ENCODE measurements around the gene SBF2.

Gene SBF2

DNA sequence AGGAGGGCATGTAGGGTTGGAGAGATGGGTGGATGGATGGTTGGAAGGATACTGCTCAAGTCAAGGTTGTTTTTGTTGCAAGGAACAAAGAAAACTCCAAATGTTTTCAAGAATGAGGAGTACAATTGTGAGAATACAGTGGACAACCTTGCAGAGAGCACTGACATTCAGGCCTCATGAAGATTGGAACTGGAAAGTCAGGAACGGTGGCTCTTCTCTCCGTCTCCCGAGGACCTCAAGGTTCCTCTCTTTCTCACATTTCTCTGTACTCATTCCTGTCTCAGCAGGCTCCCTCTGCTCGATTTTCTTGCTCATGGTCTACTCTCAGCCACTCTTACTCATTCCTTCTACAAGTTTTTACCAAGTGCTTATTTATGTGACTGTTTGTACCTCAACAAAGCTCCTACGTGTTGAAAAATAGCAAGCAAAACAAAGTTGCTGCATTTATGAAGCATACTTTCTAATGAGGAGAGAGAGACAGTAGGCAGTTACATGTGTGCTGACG lies 532.5 kb downstream of the SBF2 start:
- no peaks in the 10 kb centered on the region for H3K36me3 ChIP-seq (ENCODE audit: control insufficient read depth, low read length)
- H3K27me3 ChIP-seq (ENCODE audit: control insufficient read depth, low read length): no peaks in the 10 kb centered on the region
- H3K79me2 ChIP-seq (ENCODE audit: control insufficient read depth, low read length): peaks cover 37% of the 10 kb centered on the region
- H3K9me2 ChIP-seq (replicated peaks; ENCODE audit: control insufficient read depth, low read length): no peaks in the 10 kb centered on the region
- no peak for TF ChIP-seq CTCF (IDR thresholded peaks at IDR 0.05; ENCODE audit: low read depth, low read length, poor library complexity, severe bottlenecking)
- no peak for TF ChIP-seq EZH2phosphoT487 (IDR thresholded peaks at IDR 0.05; ENCODE audit: borderline replicate concordance, low read length)
- no peaks in the 10 kb centered on the region for H3K9me3 ChIP-seq (ENCODE audit: control insufficient read depth, insufficient read depth, low read length)
- no peak overlapping the region for H3K4me2 ChIP-seq (ENCODE audit: low read length)
- H3F3A ChIP-seq (ENCODE audit: control insufficient read depth, insufficient read depth): peaks cover 2% of the 10 kb centered on the region
- H4K20me1 ChIP-seq (ENCODE audit: control insufficient read depth, insufficient read depth, low read depth, low read length): no peaks in the 10 kb centered on the region
- peaks cover 37% of the 10 kb centered on the region for H3K4me1 ChIP-seq (ENCODE audit: control insufficient read depth, low read length)
- no peak overlapping the region for H3K4me3 ChIP-seq (ENCODE audit: low read length)
- no peak overlapping the region for H3K27ac ChIP-seq (ENCODE audit: low read depth, low read length)

- Histone ChIP-seq H3K9me2 (replicated peaks; ENCODE audit: control insufficient read depth, low read length) (no peaks in the 10 kb centered on the region), H3K4me3 (ENCODE audit: low read length) (peak overlapping the region; percentile 98; the same call in 1 of the 2 replicates), H3K9me3 (ENCODE audit: control insufficient read depth, insufficient read depth, low read length) (no peaks in the 10 kb centered on the region), H3K27me3 (ENCODE audit: control insufficient read depth, low read length) (no peaks in the 10 kb centered on the region), H3K4me1 (ENCODE audit: control insufficient read depth, low read length) (peaks cover 46% of the 10 kb centered on the region), H3K27ac (ENCODE audit: low read depth, low read length) (no peak overlapping the region), H4K20me1 (ENCODE audit: control insufficient read depth, insufficient read depth, low read depth, low read length) (no peaks in the 10 kb centered on the region), H3F3A (ENCODE audit: control insufficient read depth, insufficient read depth) (peaks cover 14% of the 10 kb centered on the region), H3K4me2 (ENCODE audit: low read length) (no peak overlapping the region; the same call in 1 of the 2 replicates), H3K79me2 (ENCODE audit: control insufficient read depth, low read length) (peaks cover 37% of the 10 kb centered on the region), H3K36me3 (ENCODE audit: control insufficient read depth, low read length) (no peaks in the 10 kb centered on the region)
- TF ChIP-seq CTCF (IDR thresholded peaks at IDR 0.05; ENCODE audit: low read depth, low read length, poor library complexity, severe bottlenecking): no peak
- no peak for TF ChIP-seq EZH2phosphoT487 (IDR thresholded peaks at IDR 0.05; ENCODE audit: borderline replicate concordance, low read length)
These were observed 533.8 kb downstream of the SBF2 start for GRCh38 chr11:9760193-9760575.

- Histone ChIP-seq H3K79me2 (ENCODE audit: control insufficient read depth, low read length) (peaks cover 37% of the 10 kb centered on the region), H3K9me3 (ENCODE audit: control insufficient read depth, insufficient read depth, low read length) (no peaks in the 10 kb centered on the region), H4K20me1 (ENCODE audit: control insufficient read depth, insufficient read depth, low read depth, low read length) (no peaks in the 10 kb centered on the region), H3K27me3 (ENCODE audit: control insufficient read depth, low read length) (no peaks in the 10 kb centered on the region), H3K36me3 (ENCODE audit: control insufficient read depth, low read length) (no peaks in the 10 kb centered on the region), H3K27ac (ENCODE audit: low read depth, low read length) (no peak overlapping the region), H3K4me1 (ENCODE audit: control insufficient read depth, low read length) (peaks cover 51% of the 10 kb centered on the region), H3K4me2 (ENCODE audit: low read length) (peak overlapping the region; percentile 98), H3K4me3 (ENCODE audit: low read length) (peak overlapping the region; percentile 98), H3K9me2 (replicated peaks; ENCODE audit: control insufficient read depth, low read length) (no peaks in the 10 kb centered on the region), H3F3A (ENCODE audit: control insufficient read depth, insufficient read depth) (peaks cover 19% of the 10 kb centered on the region)
- TF ChIP-seq EZH2phosphoT487 (IDR thresholded peaks at IDR 0.05; ENCODE audit: borderline replicate concordance, low read length) (no peak), CTCF (IDR thresholded peaks at IDR 0.05; ENCODE audit: low read depth, low read length, poor library complexity, severe bottlenecking) (no peak)
These were observed 534.4 kb downstream of the SBF2 start for GRCh38 chr11:9759519-9760192.
